Measurements from ENCODE around the gene AQR. TPM values are rescaled to one million over a fixed set of nuclear protein-coding genes. Genes with fewer than 3 reads are reported as not detected.

AQR gene
- total RNA-seq, 2 experiments from 2014 or later = 35.3 to 36.2 TPM

Other genes starting within 250 kb of the AQR start
- gene GJD2, start 214.7 kb downstream of the AQR start, total RNA-seq = not detected
- not detected for gene ACTC1, start 174.2 kb downstream of the AQR start, total RNA-seq
- gene ZNF770, start 18.5 kb upstream of the AQR start, total RNA-seq = 10 to 100 TPM; 43.3 to 50.2 TPM
- not detected for gene NANOGP8, start 115.6 kb upstream of the AQR start, total RNA-seq

Data from activated naive CD8-positive, alpha-beta T cell treated with anti-CD3 and anti-CD28 coated beads, Interleukin-2, amount 10 ng/mL, durations not matched to agents 7 days and 5 days (primary cell).